Stimulated activated CD4-positive, alpha-beta T cell treated with anti-CD3 and anti-CD28 coated beads, TNF-alpha, amount 100 ng/mL, for 1 hour (primary cell): Measurements from ENCODE around the gene TRDN.

ENCODE experiments used
- DNase-seq, 3 donors: peaks; one replicate each; pipeline ENCODE4 v3.0.0-alpha.2; 2020; ENCODE audit warnings: low read depth in 3 of 3, low spot score in 1 of 3

The TRDN gene

DNA sequence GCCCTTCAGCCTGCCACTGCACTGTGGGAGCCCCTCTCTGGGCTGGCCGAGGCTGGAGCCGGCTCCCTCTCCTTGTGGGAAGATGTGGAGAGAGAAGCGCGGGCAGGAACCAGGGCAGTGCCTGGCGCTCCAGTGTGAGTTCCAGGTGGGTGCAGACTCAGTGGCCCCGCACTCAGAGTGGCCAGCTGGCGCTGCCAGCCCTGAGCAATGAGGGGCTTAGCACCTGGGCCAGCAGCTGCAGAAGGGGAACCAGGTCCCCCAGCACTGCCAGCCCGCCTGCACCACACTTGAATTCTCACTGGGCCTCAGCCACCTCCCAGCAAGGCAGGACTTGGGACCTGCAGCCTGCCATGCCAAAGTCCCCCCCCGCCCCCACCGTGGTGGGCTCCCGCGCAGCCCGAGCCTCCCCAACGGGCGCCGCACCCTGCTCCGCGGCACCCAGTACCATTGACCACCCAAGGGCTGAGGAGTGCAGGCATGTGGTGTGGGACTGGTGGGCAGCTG is 434.8 kb downstream of the TRDN start:
- DNase-seq: no peak

DNA sequence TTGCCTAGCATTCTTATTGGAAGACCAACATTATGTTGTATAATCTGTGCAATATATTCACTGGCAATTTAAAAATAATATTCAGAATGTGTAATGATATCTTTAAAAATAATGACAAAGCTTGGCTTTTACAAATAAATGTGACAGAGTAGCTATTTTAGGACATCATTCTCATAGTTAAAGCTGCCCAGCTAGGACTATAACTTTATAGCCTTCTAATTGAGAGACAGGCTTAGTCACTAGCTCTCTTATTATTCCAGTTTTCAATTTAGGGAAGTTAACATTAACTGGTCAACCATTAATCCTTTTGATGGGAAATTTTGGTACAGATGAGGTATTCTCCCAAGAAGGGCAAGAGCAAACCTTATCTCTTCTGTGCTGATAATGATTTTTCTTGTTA is 443.5 kb downstream of the TRDN start:
- DNase-seq: no peak

DNA sequence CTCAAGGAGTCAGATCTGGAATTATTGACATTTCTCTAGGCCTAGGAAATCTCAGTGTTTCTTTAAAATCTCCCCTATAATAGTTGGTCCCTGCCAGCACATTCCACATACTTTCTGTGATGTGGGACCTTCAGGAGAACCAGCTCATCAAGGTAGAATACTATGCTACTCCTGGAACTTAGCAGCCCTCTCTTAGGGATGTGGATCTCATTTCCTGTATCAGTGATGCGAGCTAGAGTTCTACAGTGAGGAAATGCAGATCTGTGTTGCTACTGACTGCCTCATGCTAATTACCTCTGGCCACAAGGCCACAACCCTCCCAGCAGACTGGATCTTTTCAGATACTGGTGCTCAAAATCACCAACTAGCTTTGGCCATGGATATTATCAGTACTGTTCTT is 446.9 kb downstream of the TRDN start:
- DNase-seq: no peak

GRCh38 chr6:123182998-123183397 is 453.8 kb downstream of the TRDN start:
- DNase-seq: no peak

DNA sequence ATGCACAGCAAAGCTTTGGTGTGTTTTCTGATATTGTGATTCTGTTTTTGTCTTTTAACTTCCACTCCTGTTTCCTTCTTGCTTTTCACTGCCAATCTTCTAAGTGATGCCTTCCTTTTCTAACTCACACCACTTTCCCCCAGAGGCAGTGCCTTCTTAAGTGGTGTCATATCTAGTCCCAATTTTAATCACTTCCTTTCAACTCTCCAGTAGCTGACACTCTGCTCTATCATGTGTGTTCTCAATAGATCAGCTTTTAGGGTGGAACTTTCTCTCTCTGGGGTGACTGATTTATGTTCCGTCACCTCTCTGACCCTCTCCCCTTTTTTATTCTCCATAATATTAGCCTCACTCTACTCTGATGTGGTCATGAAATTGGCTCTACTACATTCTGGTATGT is 460.0 kb downstream of the TRDN start:
- DNase-seq: no peak

- DNase-seq: no peak
These were observed 465.2 kb downstream of the TRDN start for GRCh38 chr6:123171341-123172115.

DNA sequence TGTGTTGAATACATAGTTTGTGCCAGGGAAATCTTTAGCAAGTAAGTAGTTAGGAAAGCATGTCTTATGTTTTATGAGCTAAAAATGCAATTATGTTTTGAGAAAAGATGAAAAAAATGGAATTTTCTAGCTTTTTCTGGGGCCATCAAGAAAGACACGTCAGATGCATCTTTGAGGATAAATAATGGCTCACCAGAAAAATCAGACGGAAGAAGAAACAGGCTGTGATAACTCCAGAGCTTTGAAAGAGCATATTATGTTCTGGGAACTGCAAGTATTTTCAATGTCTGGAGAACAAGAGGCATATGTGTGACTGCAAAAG is 467.0 kb downstream of the TRDN start:
- no peak for DNase-seq

- DNase-seq: no peak
These were observed 467.6 kb downstream of the TRDN start for GRCh38 chr6:123168892-123169773.

DNA sequence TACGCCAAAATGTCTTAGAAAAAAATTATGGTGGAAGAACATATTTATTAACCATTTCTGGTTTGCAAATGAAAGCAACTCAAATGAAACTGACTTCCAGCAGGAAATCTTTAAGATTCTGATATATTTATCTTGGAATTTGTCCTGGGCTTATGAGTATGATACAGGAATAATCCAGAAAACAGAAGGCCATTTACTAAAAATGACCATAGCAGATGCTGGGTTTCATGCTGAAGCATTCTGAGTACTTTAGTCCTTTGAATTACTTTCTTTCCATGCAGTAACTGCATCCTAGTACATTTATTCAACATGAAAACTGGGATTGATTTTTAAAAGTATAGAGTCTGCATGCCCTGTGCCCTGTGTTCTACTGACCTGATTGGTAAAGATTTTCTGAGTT is 468.3 kb downstream of the TRDN start:
- DNase-seq: no peak
